ENCODE data around the gene UMPS.

The UMPS gene

DNA sequence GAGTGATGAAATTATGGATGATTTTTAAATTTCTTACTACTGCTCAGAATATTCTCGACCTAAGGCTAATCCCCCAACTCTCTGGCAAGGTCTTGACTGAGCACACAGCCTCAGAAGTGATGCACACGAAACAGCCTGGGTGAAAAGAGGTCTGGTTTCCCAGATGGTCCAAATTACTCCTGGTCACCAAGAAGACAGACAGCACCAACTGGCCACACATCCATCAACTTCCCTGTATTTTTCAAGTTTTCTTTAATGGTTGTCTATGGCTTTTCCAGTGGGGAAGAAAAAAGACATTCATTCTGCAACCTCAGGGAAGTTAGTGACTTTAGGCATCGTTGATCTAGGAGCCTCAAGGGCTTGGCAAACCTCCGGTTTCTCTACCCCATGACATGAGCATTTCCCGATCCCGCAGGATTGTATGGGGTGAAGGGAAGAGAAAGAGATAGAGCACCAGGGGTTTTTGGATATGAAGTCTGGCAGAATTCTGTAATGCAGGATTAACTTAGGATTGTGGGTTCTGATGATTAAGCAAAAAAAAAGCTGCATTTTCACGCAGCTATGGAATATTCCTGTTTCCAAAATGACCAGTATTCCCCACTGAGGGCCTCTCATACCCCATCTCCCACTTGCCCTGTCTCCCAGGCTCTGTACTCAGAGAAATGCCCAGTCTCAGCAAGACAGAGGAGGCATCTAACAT, 62.2 kb downstream of the UMPS start:
- peaks cover 34% of the 10 kb centered on the region for H3K36me3 ChIP-seq (ENCODE audit: control insufficient read depth, insufficient read depth, low read length, severe bottlenecking)

DNA sequence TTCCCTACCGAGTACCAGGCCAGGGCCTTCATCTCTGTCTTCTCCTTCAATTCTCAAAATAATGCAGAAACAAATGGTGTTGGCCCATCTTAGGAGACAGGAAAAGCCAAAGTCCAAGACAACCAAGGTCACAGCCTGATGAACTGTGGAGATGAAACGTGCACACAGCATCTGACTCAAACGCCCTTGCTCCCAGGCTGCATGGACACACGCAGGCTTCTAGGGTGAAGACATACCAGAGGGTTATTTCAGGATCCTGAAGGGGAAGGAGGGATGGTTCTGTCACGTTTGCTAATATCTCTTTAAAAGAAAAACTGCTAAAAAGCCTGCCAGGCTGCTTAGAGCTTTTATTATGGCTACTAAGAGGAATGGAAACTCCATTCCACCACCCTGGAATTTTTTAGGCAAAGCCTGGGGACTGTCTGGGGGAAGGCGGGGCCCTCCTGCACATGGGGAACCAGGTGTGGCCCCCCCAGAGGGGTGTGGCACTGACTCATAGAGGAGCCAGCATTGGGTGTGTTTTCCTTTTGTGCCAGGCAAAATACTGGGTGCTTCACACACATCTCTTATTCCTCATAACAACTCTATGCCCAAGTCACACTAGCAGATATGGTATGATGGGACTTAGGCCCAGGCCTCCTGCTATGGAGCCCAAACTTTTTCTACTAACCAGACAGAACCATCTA, 62.9 kb downstream of the UMPS start:
- peaks cover 37% of the 10 kb centered on the region for H3K36me3 ChIP-seq (ENCODE audit: control insufficient read depth, insufficient read depth, low read length, severe bottlenecking)
- DNase-seq (ENCODE audit: low read depth) = peak; percentile 7
- H3K4me3 ChIP-seq (ENCODE audit: low read length) = no peak overlapping the region
- peaks cover 36% of the 10 kb centered on the region for H3K4me1 ChIP-seq (ENCODE audit: control insufficient read depth, insufficient read depth, low read length)
- H3K9ac ChIP-seq (ENCODE audit: low read length) = peak overlapping the region; percentile 69
- H3K27me3 ChIP-seq (replicated peaks; ENCODE audit: control insufficient read depth, insufficient read depth, low read length) = no peaks in the 10 kb centered on the region
- no peaks in the 10 kb centered on the region for H3K9me3 ChIP-seq (ENCODE audit: control insufficient read depth, low read length)

More for the DNA sequence above, 62.2 kb downstream of the UMPS start:
- peak; percentile 23 for DNase-seq (ENCODE audit: low read depth)
- H3K27me3 ChIP-seq (replicated peaks; ENCODE audit: control insufficient read depth, insufficient read depth, low read length) = no peaks in the 10 kb centered on the region
- no peaks in the 10 kb centered on the region for H3K9me3 ChIP-seq (ENCODE audit: control insufficient read depth, low read length)
- H3K4me1 ChIP-seq (ENCODE audit: control insufficient read depth, insufficient read depth, low read length) = peaks cover 38% of the 10 kb centered on the region
- H3K9ac ChIP-seq (ENCODE audit: low read length) = peak overlapping the region; percentile 69
- H3K4me3 ChIP-seq (ENCODE audit: low read length) = no peak overlapping the region

DNA sequence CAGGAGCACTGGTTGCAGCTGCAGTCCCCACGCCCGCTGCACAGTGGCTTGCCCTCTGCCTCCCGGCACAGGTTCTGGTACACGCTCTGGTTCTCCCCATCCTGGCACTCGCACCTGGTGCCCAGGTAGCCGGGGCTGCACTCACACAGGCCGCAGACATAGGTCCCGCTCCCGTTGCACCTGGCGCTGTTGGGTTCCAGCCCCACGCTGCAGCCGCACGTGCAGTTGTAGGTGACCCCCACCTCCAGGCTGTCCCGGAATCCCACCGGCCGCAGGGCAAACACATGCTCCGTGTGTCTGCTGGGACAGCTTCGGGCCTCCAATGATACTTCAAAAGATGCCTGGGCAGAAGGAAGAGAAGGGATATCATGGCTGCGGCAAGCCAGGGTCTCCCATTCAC, 66.2 kb downstream of the UMPS start:
- Histone ChIP-seq H3K9me3 (ENCODE audit: control insufficient read depth, low read length) (no peaks in the 10 kb centered on the region), H3K36me3 (ENCODE audit: control insufficient read depth, insufficient read depth, low read length, severe bottlenecking) (peaks cover 41% of the 10 kb centered on the region), H3K4me1 (ENCODE audit: control insufficient read depth, insufficient read depth, low read length) (peaks cover 39% of the 10 kb centered on the region), H3K9ac (ENCODE audit: low read length) (no peak overlapping the region), H3K27me3 (replicated peaks; ENCODE audit: control insufficient read depth, insufficient read depth, low read length) (no peaks in the 10 kb centered on the region), H3K4me3 (ENCODE audit: low read length) (no peak overlapping the region)
- DNase-seq (ENCODE audit: low read depth) = no peak

DNA sequence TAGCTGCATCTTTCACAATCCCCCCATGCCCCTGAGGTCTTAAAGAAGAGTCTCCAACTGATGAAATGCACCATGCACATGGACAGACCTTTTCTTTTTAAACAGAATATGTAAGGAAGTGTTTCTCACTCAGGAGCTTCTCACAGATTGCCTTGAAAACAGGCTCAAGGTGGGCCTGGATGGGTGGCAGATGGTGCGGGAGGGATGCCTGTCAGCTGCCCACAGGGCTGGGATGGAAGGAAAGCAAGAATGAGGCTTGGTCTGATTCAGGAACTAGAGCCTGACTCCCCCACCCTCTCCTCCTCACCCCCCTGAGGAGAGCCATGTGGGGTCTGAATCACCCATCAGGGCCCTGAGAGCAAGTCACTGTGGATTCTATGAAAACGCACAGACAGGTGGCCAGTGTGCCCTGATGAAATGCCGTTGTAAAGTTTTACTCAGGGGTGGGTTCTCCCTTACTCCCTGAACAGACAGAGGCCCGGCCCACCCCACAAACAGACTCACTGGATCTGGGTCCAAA, 67.2 kb downstream of the UMPS start:
- no peaks in the 10 kb centered on the region for H3K9me3 ChIP-seq (ENCODE audit: control insufficient read depth, low read length)
- no peak overlapping the region for H3K9ac ChIP-seq (ENCODE audit: low read length)
- H3K4me1 ChIP-seq (ENCODE audit: control insufficient read depth, insufficient read depth, low read length) = peaks cover 29% of the 10 kb centered on the region
- no peak overlapping the region for H3K4me3 ChIP-seq (ENCODE audit: low read length)
- H3K27me3 ChIP-seq (replicated peaks; ENCODE audit: control insufficient read depth, insufficient read depth, low read length) = no peaks in the 10 kb centered on the region
- peaks cover 51% of the 10 kb centered on the region for H3K36me3 ChIP-seq (ENCODE audit: control insufficient read depth, insufficient read depth, low read length, severe bottlenecking)
- DNase-seq (ENCODE audit: low read depth) = no peak

All from adipocyte (in vitro differentiated cells).